Stimulated activated CD8-positive, alpha-beta memory T cell treated with anti-CD3 and anti-CD28 coated beads, Interleukin-15, amount 100 ng/mL, for 1 hour (primary cell): Measurements from ENCODE around the gene RAB3A.

ENCODE experiments used
- DNase-seq: peaks from one replicate; pipeline ENCODE4 v3.0.0-alpha.2; 2020; ENCODE audit warnings: low read depth

Gene RAB3A, protein sequence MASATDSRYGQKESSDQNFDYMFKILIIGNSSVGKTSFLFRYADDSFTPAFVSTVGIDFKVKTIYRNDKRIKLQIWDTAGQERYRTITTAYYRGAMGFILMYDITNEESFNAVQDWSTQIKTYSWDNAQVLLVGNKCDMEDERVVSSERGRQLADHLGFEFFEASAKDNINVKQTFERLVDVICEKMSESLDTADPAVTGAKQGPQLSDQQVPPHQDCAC

DNA sequence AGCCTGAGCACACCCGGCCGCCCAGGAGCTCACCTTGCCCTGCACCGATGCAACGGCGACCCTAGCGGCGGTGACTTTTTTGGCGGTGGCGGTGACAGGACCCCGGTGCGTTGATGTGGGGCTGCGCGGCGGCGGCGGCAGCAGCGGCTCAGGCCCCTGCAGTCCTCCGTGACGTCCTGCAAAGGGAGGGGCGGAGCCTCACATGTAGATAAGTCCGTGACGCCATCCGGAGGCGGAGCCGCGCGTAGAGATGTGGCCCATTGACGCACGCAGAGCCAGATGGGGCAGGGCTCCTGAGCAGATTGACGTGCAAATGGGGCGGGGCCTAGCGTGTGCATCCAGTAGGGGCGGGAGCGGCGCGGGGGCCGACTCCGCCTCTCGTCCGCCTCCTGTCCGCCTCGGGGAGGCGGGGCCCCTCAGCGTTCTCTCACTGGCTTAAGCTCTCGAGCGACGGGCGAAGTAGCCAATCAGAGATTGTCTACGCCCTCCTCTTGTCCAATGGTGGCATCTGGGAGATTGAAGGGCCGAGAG, at the start of gene RAB3A:
RAB3A (minus strand) TSS at position 180 of the 531 bp plus-strand sequence. CDS start 1,302 bp downstream, outside the sequence.
- DNase-seq = peak; percentile 99

DNA sequence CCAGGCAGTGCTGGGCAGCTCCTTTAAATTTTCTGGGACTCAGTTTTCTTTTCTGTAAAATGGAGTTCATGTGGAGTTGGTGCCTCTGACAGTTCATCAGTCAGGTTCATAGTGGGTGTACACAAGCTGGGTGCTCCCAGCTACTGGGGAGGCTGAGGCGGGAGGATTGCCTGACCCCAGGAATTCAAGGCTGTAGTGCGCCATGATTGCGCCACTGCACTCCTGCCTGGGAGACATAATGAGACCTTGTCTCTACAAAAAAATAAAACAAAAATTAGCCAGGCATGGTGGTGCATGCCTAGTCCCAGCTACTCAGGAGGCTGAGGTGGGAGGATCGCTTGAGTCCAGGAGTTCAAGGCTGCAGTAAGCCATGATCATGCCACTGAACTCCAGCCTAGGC, 49.3 kb upstream of the RAB3A start:
- DNase-seq = no peak

DNA sequence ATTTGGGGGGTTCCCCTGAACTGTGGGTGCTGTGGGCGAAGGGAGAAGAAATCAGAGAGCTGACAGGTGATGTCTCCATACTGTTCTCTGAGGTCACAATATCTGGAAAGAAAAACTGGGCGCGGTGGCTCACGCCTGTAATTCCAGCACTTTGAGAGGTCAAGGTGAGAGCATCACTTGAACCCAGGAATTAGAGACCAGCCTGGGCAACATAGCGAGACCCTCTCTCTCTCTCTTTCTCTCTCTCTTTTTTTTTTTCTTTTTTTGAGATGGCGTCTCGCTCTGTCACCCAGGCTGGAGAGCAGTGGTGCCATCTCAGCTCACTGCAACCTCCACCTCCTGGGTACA, 48.5 kb upstream of the RAB3A start:
- DNase-seq = no peak

DNA sequence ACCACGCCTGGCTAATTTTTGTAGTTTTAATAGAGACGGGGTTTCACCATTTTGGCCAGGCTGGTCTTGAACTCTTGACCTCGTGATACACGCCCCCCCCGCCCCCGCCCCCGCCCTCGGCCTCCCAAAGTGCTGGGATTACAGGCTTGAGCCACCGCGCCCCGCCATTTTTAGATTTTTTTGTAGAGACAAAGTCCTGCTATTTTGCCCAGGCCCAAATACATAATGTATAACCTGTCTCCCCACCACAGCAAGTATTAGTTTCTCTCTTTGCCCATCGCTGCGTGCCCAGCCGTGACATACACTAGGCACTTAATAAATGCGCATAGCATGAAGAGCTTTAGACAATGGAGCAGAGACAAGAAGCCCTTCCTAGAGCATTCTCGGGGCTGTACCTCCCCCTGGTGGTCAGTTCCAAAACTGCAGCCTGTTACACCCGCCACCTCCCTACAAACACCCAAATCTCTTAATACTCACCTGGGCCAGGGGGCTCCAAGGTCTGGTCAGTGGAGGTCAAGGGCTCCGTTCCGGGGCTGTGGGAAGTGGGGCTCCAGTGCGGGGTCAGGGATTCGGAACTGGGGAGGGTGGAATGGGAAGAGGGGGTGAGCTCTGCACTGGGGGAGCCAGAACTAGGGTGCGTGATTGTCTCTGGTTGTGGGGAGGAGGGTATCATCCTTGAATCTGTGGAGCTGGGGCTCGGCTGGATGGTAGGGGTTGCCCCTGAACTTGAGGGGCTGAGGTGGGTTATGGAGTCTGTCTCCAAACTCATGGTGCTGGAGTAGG, 47.9 kb upstream of the RAB3A start:
- DNase-seq = peak; percentile 82

DNA sequence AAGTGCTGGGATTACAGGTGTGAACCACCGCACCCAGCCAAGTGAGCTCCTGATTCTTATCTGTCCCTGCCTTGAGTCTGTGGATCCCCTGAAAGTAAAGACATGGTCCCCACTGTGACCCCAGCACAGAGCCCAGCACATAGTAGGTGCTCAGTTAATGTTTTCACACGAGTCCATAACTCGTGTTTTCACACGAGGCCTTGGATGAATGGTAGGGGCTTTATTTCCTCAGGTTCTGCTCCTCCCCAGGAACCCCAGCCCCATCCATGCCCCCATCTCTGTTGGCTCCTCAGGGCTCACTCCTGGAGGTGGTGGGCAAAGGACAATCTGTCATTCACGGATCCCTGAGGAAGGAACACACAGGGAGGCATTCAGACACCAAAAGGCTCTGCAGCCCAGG, 46.0 kb upstream of the RAB3A start:
- DNase-seq = no peak

DNA sequence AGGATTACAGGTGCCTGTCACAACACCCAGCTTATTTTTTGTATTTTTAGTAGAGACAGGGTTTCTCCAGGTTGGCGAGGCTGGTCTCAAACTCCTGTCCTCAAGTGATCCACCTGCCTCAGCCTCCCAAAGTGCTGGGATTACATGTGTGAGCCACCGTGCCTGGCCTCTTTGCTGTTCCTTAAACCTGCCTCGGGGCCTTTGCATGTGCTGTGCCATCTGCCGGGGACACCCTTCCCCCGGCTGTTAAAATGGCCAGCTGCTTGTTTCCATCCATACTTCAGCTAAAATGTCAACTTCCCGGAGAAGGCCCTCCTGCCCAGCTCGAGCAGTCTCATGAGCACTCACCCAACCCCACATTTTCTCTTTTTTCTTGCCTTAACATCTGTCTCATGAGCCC, 41.5 kb upstream of the RAB3A start:
- DNase-seq = no peak

DNA sequence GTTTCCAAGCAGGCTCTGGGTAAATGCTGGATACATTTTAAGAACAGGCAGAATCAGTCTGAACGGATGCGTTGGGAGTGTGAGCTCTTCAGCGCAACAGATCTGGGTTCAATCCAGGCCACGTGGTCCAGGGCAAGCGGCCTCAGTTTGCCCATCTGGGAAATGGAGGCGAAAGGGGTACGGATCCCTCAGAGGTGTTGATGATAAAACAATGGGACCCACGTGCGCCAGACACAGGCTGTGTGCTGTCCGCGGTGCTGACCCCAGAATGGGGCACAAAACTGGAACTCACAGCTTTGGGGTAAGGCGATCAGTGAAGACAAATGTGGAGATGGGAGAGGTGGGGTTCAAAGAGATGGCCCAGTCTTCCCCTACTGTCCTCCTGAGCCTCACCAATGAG, 35.5 kb upstream of the RAB3A start:
- no peak for DNase-seq

DNA sequence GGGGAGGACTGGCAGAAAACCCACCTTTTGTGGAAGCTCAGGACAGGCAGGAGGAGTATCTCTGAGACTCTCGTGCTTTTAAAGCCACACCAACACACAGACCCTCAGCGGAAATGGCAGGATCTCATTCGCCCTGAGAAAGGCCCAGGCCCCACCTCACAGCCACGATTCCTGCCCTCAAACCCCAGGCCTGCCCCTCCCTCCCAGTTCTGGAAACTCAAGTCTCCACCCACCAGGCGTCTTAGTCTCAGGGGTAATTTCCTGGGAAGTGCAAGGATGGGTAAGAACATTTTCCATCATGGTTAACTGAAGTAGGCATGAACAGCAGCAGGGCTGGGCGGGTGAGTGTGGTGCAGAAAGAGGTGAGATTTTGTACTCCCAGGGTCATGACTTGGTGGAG, 30.4 kb upstream of the RAB3A start:
- DNase-seq = no peak

DNA sequence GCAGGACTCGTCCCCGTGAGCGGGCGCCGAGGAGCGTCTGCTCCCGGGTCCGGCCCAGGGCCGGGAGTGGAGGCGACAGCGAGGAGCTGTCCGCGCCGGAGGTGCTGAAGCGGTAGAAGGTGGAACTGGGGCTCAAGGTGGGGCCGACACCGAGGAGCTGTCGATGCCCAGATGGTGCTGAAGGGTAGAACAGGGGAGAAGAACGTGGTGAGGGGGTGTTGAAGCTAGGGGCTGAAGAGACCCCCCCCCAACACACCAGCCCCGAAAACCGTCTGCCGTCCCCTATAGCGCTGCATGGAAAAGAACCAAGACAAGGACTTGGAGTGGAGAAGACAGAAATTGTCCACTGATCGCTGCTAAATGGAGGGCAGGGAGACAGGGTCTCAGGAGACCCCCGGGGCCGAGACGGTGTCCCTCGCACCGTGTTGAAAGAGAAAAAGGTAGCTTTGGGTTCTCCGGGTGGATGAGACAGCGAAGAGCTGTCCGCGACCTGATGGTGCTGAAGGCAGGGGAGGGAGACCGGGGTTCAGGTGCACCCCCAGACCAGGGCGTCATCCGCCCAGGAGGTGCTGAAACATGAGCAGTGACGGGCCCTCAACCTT, 29.5 kb upstream of the RAB3A start:
- peak; percentile 14 for DNase-seq

DNA sequence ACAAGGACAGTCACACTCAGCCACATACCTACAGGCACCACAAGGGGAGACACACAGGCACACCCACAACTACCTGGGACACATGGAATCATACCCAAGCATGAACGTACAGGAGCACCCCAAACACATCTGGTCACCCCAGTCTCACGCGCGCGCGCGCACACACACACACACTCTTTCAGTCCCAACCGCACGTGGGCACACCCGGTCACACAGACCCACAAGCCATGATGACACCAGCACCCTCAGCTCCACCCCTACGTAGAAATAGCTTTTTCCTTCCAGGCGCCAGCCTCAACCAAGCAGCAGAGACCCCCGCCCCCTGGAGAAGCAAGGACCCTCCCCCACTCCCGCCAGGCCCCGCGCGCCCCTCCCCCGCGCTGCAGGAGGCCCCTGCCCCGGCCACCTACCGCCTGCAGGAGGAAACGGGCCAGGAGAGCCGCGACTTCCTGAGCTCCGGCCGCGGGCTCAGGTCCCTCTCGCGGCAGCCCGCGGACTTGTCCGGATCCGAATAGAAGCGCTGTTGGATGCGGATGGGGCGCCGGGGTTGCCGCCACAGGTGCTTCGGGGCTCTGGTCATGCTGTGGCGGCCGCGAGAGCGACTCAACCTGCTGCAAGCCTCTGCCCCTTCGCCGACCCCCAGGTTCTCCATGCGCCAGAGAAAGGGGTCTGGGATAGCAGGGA, 28.8 kb upstream of the RAB3A start:
- DNase-seq = no peak

DNA sequence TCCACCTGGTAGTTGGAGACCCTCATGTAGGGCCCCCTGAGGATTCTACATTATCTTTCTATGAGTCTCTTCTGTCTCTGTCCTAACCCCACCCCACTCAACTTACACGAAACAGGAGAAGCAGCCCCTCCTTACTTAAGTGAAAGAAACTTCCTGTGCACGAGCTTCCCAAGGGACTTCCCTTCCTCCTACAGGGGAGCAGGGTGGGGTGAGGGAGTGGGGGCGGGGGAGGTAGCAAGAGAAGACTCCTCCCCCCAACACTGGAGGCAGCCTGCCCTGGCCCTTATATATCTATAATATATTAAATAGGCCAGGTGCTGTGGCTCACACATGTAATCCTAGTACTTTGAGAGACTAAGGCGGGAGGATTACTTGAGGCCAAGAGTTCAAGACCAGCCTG, 27.9 kb upstream of the RAB3A start:
- no peak for DNase-seq

DNA sequence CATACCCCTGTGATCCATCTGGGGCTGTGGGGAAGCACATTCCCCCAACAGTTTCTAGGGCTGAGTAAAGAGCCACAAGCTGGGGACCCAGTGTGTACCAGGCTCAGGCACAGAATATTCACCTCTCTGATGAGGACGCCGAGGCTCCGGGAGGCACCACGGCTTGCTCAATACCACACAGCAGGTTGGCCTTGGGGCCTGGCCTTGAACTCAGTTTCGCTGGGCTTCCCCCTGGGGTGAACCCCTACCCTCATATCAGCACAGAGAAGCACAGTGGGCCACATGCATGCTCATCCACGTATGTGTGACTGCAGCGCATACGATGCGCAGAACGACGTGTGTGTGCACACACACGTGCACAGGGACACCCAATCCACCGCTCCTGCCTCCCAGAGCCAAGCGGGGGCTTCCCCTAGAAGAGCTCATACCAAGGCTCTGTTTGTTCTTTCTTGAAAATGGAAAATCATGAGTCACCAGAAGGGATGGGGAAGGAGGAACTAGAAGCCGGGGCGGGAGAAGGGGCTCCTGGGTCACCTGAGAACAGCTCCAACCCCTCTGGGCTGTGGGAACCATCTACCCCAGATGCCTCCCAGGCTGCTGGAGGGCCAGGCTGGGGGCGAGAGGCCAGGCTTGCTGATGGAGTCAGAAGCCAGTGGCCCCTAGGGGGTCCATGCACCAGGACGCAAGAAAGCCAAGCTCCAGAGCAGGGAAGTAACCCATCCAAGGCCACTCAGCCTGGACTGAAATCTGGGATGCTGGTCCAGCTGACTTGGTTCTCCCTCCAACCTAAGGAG, 27.3 kb upstream of the RAB3A start:
- DNase-seq = no peak

DNA sequence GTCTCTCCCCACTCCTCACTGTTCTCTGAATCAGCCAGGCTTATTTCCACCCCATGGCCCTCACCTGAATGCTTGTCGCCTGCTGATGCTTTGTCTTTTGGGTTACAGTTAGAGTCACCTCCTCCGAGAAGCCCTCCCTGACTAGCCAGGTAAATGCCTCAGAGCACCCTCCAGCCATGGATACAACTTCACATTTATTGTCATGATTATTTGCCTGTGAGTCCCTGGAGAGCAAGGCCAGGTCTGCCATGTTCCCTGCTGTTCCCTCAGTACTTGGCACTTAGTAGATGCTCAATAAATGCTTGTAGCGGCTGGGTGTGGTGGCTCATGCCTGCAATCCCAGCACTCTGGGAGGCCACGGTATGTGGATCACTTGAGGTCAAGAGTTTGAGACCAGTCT, 26.1 kb upstream of the RAB3A start:
- no peak for DNase-seq

DNA sequence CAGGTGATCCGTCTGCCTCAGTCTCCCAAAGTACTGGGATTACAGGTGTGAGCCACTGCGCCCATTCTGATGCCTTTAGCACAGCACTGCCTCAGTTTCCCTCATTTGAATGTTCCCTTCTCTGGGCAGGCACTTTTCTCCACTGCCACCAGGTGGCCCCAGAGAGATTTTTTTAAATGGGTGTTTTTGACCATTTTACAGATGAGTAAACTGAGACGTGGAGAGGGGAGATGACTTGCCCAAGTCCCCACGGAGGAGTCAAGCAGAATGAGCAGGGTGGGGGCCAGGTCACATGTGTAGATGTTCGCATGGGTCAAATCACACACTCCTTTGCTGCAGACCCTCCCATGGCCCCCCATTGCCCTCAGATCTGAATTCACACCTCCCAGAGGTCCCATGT, 25.6 kb upstream of the RAB3A start:
- no peak for DNase-seq

DNA sequence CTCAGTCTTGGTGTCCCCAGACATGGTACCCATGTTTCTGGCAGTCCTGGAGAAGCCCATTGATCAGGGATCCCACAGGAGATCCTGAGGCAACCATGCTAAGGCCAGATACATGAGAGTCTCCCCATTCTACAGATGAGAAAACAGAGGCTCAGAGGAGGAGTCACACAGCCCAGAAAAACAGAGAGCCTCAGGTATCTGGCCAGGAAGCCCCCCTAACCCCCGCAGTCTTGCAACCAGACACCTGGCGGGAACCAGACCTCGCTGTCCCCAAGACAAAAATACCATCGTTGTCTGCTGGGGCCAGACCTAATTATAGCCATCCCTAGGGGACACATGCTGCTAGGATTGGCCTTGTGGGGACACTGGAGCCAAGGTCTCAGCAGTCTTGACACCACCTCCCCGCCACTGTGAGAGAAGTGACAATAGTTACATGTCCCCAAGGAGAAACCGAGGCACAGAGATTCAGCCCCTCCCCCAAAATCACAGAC, 24.0 kb upstream of the RAB3A start:
- no peak for DNase-seq

DNA sequence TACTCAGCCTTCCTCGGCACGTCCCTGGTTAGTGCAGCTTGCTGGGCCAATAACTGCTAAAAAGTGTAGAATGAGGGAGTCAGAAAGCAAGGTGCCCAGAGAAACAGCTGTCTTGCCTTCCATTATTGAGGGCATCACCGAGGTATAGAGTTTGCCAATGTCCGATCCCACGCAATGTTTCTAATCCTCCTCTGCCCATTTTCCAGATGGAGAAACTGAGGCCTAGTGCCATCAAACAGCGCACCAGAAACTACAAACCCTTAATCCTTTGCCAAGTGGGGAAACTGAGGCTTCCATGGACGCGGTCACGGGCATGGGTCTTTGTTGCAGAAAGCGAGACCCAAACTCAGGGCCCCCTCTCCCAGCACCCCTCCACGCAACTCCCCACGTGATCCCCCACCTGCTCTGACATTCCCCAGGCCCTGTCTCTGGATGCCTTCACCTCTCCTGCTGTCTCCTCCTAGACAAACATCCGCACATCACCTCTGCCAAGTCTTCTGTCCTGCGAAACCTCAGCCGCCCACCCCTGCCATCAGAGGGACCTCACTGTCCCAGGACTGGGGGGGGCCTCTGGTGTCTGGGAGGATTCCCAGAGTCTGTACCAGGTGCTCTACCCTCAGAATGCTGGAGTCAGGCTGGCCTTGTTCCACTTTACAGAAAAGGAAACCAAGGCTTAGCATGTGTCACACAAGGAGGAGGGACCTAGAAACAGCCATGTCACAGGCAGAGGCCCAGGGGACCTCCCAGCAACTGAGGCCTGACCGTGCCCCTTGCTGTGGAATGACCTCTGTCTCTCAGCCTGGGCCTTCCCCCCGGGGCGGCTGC, 23.3 kb upstream of the RAB3A start:
- no peak for DNase-seq

DNA sequence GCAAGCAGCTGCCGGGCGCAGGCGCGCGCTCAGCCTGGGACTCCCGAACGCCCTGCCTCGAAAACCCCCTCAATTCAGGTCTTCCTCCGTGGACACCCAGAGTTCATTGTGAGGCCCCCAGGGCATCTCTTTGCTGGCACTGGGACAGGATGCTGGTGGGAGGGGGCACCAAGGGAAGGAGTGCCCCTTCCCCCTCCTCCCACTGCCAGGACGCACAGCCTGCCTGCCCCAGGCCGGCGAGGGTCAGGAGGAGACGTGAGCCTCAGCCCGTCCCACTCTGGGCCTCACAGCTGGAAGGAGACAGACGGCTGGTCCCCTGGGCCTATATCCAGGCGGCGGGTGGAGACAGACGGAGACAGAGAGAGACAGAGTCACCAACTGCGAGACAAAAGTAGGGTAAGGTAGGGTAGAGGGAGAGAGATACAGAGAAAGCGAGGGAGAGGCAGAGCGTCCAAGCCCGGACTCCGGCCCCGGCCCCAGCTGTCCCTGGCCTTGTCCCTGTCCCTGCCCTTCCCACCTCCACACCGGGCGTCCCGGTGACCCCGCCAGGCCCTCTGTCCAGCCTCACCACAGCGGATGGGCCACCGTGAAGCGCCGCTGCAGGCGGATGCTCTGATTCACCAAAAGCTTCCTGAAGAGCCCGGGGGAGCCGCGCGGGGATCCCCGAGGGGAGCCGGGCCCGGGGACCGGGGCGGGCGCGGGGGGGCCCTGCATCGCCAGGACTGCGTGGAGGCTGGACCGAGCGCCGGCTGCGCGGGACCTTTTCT, 22.0 kb upstream of the RAB3A start, which contains the start of gene PDE4C:
PDE4C (minus strand) TSS at position 737 of the 767 bp plus-strand sequence; CDS start at position 714, 23 bp downstream.
- no peak for DNase-seq

DNA sequence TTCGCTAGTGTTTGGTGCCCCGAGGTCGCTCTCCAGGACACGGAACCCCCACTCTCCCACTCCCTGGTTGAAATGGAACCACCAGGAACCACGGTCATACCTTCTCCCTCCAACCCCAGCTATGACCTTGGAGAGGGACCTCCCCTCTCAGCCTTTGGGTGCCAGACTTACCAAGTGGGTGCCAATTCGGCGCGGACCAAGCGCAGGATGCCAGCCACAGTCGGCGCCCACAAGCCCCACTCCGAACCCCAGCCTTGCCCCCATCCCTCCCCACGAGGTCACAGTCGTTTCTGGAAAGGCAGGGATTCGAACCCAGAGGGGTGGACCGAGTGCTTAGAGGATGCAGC, 21.5 kb upstream of the RAB3A start:
- no peak for DNase-seq

DNA sequence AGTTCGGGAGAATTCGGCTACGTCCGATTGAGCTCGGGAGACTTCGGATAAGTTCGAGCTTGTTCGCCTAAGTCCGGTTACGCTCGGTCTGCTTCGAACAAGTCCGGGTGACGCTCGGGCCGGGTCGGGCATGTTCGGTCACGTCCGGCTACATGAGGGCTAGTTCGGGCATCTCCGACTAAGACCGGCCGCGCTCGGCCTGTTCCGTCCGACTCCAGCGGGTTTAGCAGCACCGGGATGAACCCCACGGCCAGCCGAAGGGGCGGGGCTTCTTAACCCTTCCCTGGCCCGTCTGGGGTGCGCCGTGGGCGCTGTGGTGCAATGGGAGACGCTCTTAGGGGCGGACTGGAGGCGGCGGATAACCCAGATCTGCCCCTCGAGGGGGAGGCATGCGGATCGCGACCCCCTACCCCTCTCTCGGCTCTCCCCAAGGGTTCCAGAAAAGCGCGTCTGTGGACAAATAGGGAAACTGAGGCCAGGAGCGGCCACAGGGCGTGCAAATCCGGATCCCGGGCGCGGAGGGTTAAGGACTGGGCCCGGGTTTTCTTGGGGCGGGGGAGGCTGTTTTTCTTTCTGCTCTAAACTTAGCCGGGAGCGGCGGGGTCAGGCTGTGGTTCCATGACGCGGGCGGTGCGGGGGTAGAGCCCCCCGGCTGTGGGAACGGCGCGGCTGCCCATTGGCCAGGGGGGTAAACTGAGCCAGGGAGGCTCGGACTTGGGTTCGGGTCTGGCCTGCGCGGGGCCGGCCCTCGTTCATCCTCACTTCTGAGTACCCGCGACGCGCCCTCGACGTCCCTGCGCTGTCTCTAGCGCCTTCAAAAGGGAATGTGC, 20.9 kb upstream of the RAB3A start:
- DNase-seq = peak; percentile 60
